ENCODE results near the gene CLPSL1. TPM values are rescaled to one million over a fixed set of nuclear protein-coding genes. Genes with fewer than 3 reads are reported as not detected.
A peak's percentile ranks its signal among the peaks of the same experiment; 100 is the strongest.

The CLPSL1 gene
- total and polyA plus RNA-seq, 2 of the 13 experiments (the other 11 are each of a cell fraction or from before 2014, with no cell fraction given): not detected

- peak; percentile 66 for TF ChIP-seq TAF15 (IDR thresholded peaks at IDR 0.05; ENCODE audit: low read depth, low read length, poor library complexity, severe bottlenecking)
- no peak for TF ChIP-seq NR1H2 (CRISPR knock-in tag; IDR thresholded peaks at IDR 0.05; ENCODE audit: borderline replicate concordance, low read depth)
- TF ChIP-seq FOXK2 (IDR thresholded peaks at IDR 0.05): 0 out of 2 replicates have a peak, but pooled peaks have one; percentile 39
- no peak for TF ChIP-seq ZNF790 (CRISPR knock-in tag; IDR thresholded peaks at IDR 0.05; ENCODE audit: borderline replicate concordance)
- no peak for TF ChIP-seq NFATC3 (CRISPR knock-in tag; IDR thresholded peaks at IDR 0.05)
- TF ChIP-seq HNF1B (CRISPR knock-in tag; IDR thresholded peaks at IDR 0.05): peak; percentile 63
- no peak for TF ChIP-seq ZNF446 (CRISPR knock-in tag; IDR thresholded peaks at IDR 0.05)
- peak; percentile 73; the same call in 1 of the 2 replicates for TF ChIP-seq KDM5A (IDR thresholded peaks at IDR 0.05; ENCODE audit: borderline replicate concordance, low read length)
- TF ChIP-seq SALL1 (CRISPR knock-in tag; IDR thresholded peaks at IDR 0.05): peak; percentile 79
- no peak for TF ChIP-seq ZNF33B (CRISPR knock-in tag; IDR thresholded peaks at IDR 0.05)
- TF ChIP-seq, protein P1, sequence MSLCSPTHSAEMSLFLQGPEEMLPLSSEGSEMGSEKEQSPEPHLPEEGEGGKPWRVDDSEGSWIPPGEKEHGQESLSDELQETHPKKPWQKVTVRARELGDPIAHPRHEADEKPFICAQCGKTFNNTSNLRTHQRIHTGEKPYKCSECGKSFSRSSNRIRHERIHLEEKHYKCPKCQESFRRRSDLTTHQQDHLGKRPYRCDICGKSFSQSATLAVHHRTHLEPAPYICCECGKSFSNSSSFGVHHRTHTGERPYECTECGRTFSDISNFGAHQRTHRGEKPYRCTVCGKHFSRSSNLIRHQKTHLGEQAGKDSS (CRISPR knock-in tag; IDR thresholded peaks at IDR 0.05; ENCODE audit: borderline replicate concordance, low read depth): no peak
Measured at GRCh38 chr6:35731736-35732532, 48.9 kb upstream of the CLPSL1 start (continued).
